ENCODE data around the gene MED8. TPM values are rescaled to one million over a fixed set of nuclear protein-coding genes. Genes with fewer than 3 reads are reported as not detected.

The MED8 gene
- total and polyA plus RNA-seq, 10 of the 15 experiments (the other 5 are each of a cell fraction or from before 2014, with no cell fraction given), result 20.2 to 61.7 (median 39.5) TPM

GRCh38 chr1:43427524-43427923 lies 37.9 kb upstream of the MED8 start:
- DNase-seq (ENCODE audit: low read depth, low spot score) (no peak), ATAC-seq (no peak), FAIRE-seq (no peak)
- in situ Hi-C loops (cut with MboI), result no loop called here
- WGBS (ENCODE audit: insufficient coverage, insufficient replicate concordance, low lambda C conversion rate, missing lambda C conversion rate), result 96% methylated on average over 10 of the region's 14 CpGs
- ChIA-PET POLR2A (no interaction called here), RAD21 (ENCODE audit: unreplicated experiment) (no interaction called here), SMC1A (ENCODE audit: uncharacterized antibody, unreplicated experiment) (interaction anchor here (1.1 kb wide), 1 partner anchor 93 kb away, joined by 3 read pairs; no protein-coding TSS in a partner anchor), CTCF (interaction anchor here (1.2 kb wide), 1 partner anchor 201 kb away, joined by 3 read pairs; no protein-coding TSS in a partner anchor)
- TF ChIP-seq ZBTB4 (CRISPR knock-in tag; IDR thresholded peaks at IDR 0.05) (no peak), DPF2 (IDR thresholded peaks at IDR 0.05) (no peak), USF2 (IDR thresholded peaks at IDR 0.05; ENCODE audit: borderline replicate concordance, low read depth, low read length) (no peak), STAT1 (conservative IDR thresholded peaks at IDR 0.05) (no peak), NBN (IDR thresholded peaks at IDR 0.05) (no peak), ETV6 (conservative IDR thresholded peaks at IDR 0.05 in 1 of 2, IDR thresholded peaks at IDR 0.05 in 1 of 2; ENCODE audit: borderline replicate concordance in 1 of 2, low read depth in 1 of 2) (no peak), SIX5 (IDR thresholded peaks at IDR 0.05; ENCODE audit: low read depth, low read length, severe bottlenecking) (no peak), CREB1 (IDR thresholded peaks at IDR 0.05; ENCODE audit: low read depth) (no peak), E2F8 (IDR thresholded peaks at IDR 0.05; ENCODE audit: low read depth, partially characterized antibody) (no peak), SUPT20H (IDR thresholded peaks at IDR 0.05; ENCODE audit: borderline replicate concordance, control insufficient read depth, low read depth, low read length) (no peak)
- no peaks in the 10 kb centered on the region for H3K9me3 ChIP-seq (replicated peaks; ENCODE audit: control insufficient read depth, insufficient read depth, low read length)
- intact Hi-C loops (cut with micrococcal nuclease; ENCODE audit: unreplicated experiment), result no loop called here
- no peaks in the 10 kb centered on the region for H4K20me1 ChIP-seq (ENCODE audit: control insufficient read depth, insufficient read depth)
- no peaks in the 10 kb centered on the region for H3K27me3 ChIP-seq (replicated peaks in 1 of 2; ENCODE audit: control insufficient read depth in 2 of 2, insufficient read depth in 2 of 2, low read length in 1 of 2)
- H3K79me2 ChIP-seq (ENCODE audit: control insufficient read depth, insufficient read depth, low read length), result no peaks in the 10 kb centered on the region
- no peak overlapping the region for H2AFZ ChIP-seq (ENCODE audit: control insufficient read depth, low read depth, low read length)
- H3K36me3 ChIP-seq (ENCODE audit: control insufficient read depth in 2 of 2, insufficient read depth in 2 of 2, low read length in 1 of 2), result peaks cover 36 to 38% of the 10 kb centered on the region in 2 experiments
- no peak overlapping the region for H3K4me2 ChIP-seq (ENCODE audit: control insufficient read depth, insufficient read depth)
- no TSS peak for BruUV-seq (replicated peaks)
- H3K27ac ChIP-seq (ENCODE audit: control insufficient read depth, insufficient read depth), result no peak overlapping the region
- H3K4me3 ChIP-seq, result no peak overlapping the region
- H3K4me1 ChIP-seq (ENCODE audit: control insufficient read depth, insufficient read depth, low read length), result no peaks in the 10 kb centered on the region
- H3K9ac ChIP-seq (ENCODE audit: control insufficient read depth, insufficient read depth, low read length), result no peak overlapping the region
